Stimulated activated CD4-positive, alpha-beta T cell treated with anti-CD3 and anti-CD28 coated beads, Interleukin-12 subunit alpha, Interleukin-12 subunit beta, amount 100 ng/mL, for 24 hours (primary cell): ENCODE results near the gene HKDC1.
A peak's percentile ranks its signal among the peaks of the same experiment; 100 is the strongest.
"Not testable (repeated sequence)": the region's sequence is repeated elsewhere in the genome, so short reads cannot be mapped to it uniquely, and the experiment has no call there.

Source experiments
- DNase-seq, 2 experiments: peaks; one replicate each; pipeline ENCODE4 v3.0.0-alpha.2; 2020; ENCODE audit warnings: low read depth in 2 of 2

The HKDC1 gene, protein sequence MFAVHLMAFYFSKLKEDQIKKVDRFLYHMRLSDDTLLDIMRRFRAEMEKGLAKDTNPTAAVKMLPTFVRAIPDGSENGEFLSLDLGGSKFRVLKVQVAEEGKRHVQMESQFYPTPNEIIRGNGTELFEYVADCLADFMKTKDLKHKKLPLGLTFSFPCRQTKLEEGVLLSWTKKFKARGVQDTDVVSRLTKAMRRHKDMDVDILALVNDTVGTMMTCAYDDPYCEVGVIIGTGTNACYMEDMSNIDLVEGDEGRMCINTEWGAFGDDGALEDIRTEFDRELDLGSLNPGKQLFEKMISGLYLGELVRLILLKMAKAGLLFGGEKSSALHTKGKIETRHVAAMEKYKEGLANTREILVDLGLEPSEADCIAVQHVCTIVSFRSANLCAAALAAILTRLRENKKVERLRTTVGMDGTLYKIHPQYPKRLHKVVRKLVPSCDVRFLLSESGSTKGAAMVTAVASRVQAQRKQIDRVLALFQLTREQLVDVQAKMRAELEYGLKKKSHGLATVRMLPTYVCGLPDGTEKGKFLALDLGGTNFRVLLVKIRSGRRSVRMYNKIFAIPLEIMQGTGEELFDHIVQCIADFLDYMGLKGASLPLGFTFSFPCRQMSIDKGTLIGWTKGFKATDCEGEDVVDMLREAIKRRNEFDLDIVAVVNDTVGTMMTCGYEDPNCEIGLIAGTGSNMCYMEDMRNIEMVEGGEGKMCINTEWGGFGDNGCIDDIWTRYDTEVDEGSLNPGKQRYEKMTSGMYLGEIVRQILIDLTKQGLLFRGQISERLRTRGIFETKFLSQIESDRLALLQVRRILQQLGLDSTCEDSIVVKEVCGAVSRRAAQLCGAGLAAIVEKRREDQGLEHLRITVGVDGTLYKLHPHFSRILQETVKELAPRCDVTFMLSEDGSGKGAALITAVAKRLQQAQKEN

DNA sequence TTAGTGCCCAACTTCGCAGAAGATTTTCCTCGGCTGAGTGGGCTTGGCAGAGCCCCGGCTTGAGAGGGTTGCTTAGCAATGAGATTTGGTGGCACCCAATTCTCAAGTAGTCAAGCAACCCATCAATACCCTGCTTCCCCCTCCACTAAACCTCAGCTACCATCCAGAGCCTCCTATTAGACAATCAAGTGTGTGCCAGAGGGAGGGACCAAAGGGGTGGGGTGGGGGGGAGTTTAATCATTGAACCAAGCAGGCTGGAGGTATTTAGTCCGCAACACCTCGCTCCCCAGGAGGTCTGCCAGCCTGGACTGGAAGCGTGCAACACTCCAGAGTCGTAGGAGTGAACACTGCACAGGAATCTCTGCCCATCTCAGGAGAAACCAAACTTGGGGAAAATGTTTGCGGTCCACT, at the start of gene HKDC1:
Gene HKDC1 (plus strand): TSS at position 292 of the 411 bp plus-strand sequence. CDS start 104 bp downstream, at position 396.
- DNase-seq, result no peak

DNA sequence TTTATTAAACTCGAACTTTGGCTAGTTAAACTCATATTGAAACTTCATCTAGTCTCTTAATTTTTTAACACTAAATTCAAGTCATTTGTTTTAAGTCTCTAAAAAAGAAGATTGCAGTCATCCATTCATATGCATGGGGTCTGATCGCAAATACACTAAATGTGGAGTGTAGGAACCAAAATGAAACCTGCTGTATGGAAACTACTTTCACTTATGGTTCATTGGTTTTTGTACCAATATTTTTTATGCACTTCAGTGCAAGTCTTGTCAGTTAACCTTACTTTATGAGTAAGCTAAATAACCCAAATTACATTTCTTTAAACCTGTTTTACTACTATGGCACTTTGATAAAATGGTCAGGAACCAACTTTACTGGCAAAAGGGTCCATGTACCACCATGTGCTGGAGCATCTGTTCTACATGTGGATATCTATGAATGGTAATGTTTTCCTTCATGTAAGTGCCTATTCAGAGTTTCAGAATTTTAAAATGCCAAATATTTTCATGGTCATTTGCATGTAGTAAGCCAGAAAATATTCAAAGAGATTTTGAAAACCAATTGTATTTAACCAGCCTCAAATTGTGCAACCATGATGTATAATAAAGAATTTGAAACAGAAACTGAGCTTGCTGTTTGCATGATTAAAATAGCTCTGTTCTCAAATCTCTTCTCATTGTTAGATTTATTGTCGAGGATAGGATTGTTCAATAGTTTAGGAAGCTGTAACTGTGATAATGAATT, 47.7 kb upstream of the HKDC1 start:
- DNase-seq, result no peak

DNA sequence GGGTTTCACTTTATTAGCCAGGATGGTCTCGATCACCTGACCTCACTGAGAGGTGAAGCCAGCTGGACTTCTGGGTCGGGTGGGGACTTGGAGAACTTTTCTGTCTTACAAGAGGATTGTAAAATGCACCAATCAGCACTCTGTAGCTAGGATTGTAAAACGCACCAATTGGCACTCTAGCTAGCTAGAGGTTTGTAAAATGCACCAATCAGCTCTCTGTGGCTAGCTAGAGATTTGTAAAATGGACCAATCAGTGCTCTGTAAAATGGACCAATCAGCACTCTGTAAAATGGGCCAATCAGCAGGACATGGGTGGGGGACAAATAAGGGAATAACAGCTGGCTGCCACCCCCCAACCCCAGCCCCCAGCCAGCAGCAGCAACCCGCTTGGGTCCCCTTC, 44.8 kb upstream of the HKDC1 start:
- DNase-seq, result not testable (repeated sequence)

DNA sequence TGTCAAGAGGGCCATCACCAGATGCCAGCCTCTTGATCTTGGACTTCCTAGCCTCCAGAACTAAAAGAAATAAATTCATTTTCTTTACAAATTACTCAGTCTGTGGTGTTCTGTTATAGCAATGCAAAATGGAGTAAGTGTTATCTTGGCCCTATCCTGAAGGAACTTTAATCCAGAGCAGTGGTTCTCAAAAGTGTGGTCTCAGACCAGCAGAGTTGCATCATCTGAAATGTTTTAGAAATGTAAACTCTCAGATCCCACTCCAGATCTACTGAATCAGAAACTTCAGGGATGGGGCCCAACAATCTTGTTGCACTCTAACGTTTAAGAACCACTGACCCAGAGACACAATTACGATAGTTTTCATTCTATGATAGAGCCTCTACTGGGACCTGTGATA, 43.3 kb upstream of the HKDC1 start:
- DNase-seq, result no peak

DNA sequence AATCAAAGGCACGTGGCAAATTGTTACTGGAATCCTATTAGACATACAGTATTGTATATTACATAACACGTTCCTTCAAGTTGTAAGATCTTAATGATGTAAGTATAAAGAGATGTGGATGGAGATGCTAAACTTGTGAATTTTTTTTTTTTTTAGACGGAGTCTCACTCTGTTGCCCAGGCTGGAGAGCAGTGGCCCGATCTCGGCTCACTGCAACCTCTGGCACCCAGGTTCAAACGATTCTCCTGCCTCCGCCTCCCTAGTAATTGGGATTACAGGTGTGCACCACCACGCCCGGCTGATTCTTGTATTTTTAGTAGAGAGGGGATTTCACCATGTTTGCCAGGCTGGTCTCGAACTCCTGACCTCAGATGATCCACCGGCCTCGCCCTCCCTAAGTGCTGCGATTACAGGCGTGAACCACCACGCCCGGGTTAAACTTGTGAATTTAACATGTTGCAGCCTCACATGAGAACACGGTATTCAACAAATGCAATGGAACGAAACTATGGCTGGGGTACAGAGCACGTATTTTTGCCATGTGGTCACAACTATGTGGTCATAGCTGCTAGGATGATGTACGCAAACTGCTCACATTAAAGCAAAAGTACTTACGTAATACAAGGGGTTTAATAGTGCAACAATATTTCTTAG, 40.9 kb upstream of the HKDC1 start:
- peak in 1 of 2 experiments; percentile 4 for DNase-seq

DNA sequence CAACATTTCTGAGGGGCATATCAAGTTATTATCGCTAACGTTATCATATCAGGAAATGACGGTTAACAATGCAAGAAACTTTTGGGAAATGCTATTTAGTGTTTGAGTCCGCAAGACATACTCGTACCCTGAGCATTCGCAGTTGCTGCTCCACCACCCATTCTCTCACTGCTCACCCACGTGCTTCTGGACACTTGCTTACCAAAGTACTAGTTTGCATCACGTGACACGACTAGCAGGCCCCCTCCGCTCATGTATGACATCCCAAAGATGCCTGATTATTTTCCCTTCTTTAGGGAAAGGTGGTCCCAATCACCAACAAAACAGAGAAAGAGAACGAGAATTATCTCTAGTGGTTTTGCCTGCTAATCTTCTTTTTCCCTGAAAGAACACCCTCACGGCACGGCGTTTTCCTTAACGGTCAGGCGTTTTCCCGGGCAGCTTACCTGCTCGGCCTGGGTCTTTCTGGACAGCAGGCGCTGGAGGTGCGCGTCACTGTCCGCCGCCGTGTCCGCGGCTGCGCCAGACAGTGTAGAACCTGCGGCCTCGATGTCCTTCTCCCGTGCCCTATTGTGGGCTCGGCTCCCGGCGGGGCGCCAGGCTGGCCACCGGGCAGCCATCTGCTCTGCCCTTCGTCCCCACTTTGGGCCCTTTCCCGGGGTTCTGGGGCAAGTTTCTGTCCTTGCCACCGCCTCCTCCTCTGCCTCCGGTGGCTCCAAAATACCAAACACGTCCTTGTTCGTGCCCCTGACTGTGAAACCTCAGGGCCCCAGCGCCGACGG, 40.2 kb upstream of the HKDC1 start, which contains the start of gene SUPV3L1:
Gene SUPV3L1 (plus strand): TSS at position 492 of the 782 bp plus-strand sequence. CDS start 58 bp downstream, at position 550.
- DNase-seq, result peak; percentile 72 to 79

DNA sequence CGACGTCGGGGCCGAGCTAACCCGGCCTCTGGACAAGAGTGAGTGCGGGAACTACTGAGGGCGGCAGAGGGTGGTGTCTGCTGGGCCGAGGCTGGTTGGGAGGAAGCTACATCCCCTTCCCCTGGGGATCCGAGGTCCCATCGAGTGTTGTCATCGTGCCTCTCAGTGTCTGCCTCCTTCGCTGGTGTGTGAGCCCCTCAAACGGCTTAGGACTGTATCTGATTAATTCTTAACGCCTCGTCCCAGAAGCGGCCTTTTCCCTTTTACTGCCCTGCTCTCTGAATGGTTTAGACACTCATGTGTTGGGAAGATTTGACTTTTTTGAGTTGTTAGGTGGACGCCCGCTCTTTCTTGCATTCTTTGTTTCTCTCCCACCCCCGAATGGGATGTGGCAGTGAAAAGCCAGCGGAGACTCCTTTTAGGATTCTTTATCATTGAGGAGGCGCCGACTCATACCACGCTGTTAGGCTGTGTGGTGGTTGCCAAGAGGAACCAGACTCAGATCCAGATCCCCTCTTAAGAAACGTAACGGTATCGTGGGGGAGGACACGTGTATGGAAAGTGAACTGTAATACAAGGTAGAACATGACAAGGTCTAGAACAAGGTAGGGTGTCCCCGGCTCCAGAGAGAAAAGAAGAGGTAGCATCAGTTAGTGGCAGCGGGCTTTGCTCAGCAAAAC, 39.5 kb upstream of the HKDC1 start:
- no peak for DNase-seq

DNA sequence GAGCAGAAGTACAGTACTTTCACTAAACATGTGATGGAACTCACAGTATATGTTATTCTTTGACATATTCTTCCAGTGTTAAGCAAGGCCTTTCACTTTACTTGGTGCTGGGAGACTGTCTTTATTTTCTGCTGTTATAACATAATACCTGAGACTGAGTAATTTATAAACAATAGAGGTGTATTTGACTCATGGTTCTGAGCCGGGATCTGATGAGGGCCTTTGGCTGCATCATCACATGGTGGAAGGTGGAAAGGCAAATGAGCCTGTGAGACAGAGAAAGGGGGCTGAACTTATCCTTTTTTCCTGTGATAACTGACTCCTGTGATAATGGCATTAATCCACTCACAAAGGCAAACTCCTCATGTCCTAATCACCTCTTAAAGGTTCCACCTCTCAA, 38.7 kb upstream of the HKDC1 start:
- DNase-seq, result no peak

DNA sequence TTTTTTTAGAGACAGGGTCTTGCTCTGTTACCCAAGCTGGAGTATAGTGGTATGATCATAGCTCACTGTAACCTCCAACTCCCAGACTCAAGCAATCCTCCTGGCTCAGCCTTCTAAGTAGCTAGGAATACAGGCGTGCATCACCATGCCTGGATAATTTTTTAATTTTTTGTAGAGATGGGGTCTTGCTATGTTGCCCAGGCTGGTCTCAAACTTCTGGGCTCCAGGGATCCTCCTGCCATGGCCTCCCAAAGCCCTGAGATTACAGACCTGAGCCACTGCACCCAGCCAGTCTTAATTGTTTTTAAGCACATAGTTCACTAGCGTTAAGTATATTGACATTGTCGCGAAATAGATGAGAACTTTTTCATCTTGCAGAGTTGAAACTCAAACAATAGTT, 38.1 kb upstream of the HKDC1 start:
- no peak for DNase-seq

DNA sequence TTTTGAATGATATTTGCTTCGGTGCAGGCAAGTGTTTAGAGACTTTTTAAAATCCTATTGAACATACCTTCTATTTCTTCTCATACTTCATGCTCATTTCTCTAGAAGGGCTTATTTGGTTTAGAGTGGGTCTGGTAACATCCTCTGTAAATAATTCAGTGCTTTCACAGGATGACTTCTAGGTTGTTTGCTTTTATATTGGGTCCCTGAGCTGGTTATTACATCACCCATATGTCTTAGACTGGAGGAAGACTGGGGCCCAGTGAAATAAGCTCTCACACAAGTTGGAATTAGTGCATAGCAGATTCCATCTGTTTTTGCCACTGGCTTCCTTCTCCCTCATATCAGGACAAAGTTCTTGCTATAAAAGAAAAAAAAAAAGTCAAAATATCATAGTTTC, 33.6 kb upstream of the HKDC1 start:
- no peak for DNase-seq

DNA sequence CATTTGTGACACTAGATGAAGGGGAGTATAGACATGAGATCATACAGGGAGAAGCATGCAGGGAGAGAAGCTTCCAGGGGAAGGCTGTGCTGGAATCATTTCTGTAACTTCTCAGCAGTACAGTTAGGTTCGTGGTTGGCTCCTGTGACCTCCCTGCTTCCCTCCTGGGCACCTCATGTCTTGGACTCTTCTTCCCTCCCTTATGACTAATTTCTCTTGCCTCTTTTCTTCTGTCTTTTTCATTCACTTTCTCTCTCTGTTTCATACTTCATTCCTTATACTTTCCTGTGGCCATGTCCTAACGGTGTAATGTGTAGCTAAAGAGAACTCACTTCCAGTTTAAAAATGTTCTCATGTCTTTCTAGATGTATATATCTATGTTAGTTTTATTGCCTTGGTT, 19.1 kb upstream of the HKDC1 start:
- DNase-seq, result no peak

DNA sequence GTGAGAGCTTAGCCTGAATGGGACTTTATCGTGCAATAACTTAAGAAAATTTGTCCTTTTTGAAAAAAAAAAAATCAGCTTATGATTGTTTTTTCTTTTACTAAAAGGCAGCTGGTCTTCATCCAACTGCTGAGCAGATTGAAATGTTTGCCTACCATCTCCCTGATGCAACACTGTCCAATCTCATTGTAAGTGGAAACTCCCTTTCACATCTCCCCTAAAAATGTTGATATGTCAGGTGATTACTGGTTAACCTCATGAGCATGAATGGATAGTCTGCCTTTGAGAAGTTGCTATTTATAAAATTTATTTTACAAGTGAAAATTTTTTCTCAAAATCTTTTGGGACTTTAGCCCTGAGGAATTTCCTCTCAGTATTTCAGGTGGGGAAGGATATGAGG, 17.8 kb upstream of the HKDC1 start:
- DNase-seq, result no peak

DNA sequence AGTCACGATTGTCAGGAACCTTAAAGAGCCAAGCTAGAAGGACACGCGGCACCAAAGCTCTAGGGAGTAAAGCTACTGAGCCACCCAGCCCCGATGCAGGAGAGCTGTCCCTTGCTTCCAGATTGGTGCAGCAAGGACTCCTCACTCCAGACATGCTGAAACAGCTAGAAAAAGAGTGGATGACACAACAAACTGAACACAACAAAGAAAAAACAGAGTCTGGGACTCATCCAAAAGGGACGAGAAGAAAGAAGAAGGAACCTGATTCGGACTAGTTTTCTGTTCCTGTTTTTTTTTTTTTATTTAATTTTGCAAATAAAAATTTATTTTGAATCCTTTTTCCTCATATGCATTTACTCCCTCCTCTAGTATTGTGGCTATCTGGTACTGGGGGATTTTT, 11.4 kb upstream of the HKDC1 start:
- DNase-seq, result no peak

DNA sequence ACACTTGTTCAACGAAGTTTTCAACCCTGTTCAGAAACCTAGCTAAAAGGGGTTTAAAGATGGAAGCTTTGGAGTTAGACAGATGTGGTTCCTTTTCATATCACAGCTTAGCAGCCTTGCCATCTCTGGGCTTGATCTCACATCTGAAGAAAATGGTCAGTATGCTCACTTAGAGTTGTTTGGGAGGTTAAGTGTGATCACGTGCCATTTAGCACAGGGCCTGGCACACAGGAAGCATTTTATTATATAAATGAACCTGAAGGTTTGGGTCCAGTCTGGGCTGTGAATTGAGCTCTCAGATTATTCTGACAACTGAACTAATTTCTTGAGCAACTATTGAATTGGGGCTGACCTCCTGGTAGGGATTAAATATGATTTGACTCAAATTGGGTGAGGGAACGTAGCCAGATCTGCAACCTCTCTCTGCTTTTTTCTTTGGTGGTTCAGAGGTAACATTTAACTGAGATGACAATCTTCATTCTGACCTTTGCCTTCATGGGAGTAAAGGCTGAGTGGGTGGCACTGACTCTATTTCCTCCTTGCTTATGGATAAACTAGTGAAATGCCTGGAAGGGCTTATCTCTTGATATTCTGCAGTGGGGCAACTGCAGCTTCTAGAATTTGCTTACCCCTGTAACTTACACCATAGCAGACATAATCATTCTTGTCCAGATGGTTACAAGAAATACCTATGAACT, 10.2 kb upstream of the HKDC1 start:
- no peak for DNase-seq

DNA sequence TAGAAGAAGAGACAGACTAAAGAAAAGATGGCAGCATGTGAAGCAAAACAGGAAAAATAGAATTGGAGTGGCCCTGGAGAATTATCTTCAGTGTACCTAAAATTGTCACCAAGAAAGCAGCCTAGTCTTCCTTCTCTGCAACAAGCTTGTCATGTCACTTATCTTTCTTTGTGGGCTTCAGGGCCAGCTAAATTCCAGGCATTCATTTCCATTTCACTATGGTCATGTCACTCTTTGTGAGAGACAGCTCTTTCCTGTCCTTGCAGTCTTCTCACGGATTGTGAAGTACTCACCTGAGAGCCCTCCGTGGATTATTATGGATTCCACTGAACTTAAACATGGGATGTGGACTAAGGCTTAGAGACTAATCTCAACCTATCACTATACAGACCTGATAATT, 9.0 kb upstream of the HKDC1 start:
- DNase-seq, result no peak

DNA sequence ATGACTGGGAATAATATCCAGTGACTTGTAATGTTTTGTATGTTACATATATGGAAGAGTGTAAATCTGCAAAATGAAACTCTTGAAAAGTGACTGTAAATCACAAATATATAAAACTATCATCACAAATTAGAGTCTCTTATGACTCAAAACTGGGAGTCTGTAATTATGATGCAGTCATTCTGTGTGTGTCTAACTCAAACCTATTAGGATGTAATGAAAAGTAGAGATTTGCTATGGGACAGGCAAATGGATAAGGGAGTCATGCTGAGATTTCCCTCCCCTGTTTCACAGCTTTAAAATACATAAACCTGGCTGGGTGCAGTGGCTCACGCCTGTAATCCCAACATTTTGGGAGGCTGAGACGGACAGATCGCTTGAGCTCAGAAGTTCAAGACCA, 8.6 kb upstream of the HKDC1 start:
- DNase-seq, result no peak

DNA sequence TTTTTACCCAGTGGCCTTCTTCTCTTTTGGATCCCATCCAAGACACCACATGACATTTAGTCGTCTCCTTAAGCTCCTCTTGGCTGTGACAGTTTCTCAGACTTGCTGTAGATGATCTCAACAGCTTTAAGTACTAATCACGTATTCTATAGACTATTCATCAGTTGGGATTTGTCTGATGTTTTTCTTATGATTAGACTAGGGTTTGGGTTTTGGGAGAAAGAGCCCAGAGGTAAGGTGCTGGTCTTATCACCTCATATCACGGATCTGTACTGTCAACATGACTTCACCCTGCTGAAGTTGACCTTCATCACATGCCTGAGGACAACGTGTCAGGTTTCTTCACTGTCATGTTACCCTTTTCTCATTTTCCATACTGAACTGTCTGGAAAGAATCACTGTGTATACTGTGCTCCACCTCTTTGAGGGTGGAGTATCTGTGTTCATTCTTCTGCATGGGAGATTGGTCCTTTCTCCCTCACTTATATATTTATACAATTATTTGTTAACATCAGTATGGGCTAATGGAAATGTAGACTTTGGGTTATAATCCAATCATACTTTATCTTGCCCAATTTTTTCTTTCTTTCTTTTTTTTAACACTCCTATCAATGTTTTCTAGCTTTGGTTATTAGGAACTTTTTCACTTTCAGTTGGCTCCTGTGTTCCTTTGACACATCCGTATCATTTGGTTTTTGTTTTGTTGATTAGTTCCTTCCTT, 6.4 kb upstream of the HKDC1 start:
- no peak for DNase-seq

DNA sequence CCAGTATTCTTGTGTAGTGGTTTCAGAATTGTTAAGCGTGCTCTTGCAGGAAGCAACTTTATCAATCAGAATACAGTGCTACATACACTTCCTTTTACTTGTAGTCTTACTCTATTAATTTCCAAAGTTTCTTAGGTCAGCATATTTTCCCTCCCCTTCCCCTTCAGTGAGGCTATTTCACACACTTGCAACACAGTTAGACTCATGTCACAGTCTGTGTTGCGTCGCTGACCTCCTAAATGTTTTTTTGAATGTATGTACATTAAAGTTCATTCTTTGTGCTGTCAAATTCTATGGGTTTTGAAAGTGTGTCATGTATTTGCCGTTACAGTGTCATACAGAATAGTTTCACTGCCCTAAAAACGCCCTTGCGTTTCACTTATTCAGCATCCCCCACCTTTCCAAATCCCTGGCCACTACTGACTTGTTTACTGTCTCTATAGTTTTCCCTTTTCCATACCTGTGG, 5.4 kb upstream of the HKDC1 start:
- DNase-seq, result no peak
